Mesenchymal stem cell (in vitro differentiated cells and primary cell): ENCODE measurements around the gene THAP12.

Experiments
- DNase-seq: peaks from one replicate; pipeline ENCODE4 v3.0.0-alpha.2; 2013
- H2AFZ ChIP-seq: one replicate; pipeline ENCODE4 v1.6.1; 2013; ENCODE audit warnings: low read depth, mild to moderate bottlenecking, control low read depth, inconsistent platforms, low read length, moderate library complexity
- H2AK5ac ChIP-seq: 2 replicates; pipeline ENCODE4 v1.6.1; 2013; ENCODE audit warnings: low read length, moderate library complexity, mild to moderate bottlenecking, inconsistent platforms; ENCODE audit not compliant: severe bottlenecking
- H2BK120ac ChIP-seq: one replicate; pipeline ENCODE4 v1.6.1; 2013; ENCODE audit warnings: low read depth, mild to moderate bottlenecking, inconsistent platforms, low read length, moderate library complexity
- H2BK12ac ChIP-seq, 2 experiments: one replicate each; pipeline ENCODE4 v1.6.1; 2013; ENCODE audit warnings: inconsistent platforms in 2 of 2, low read length in 2 of 2, mild to moderate bottlenecking in 2 of 2, moderate library complexity in 2 of 2, control low read depth in 1 of 2
- H2BK15ac ChIP-seq: one replicate; pipeline ENCODE4 v1.6.1; 2013; ENCODE audit warnings: mild to moderate bottlenecking, low read depth, inconsistent platforms; ENCODE audit not compliant: poor library complexity, severe bottlenecking
- H2BK5ac ChIP-seq: 2 replicates; pipeline ENCODE4 v1.6.1; 2013; ENCODE audit warnings: low read depth, mild to moderate bottlenecking, low read length, control low read depth, inconsistent platforms; ENCODE audit not compliant: poor library complexity, severe bottlenecking
- H3K14ac ChIP-seq, 2 experiments: one replicate each; pipeline ENCODE4 v1.6.1; 2013; ENCODE audit warnings: inconsistent platforms in 2 of 2, low read length in 2 of 2, control low read depth in 1 of 2, mild to moderate bottlenecking in 1 of 2, moderate library complexity in 1 of 2
- H3K18ac ChIP-seq, 2 experiments: one replicate each; pipeline ENCODE4 v1.6.1; 2013; ENCODE audit warnings: inconsistent platforms in 2 of 2, low read length in 2 of 2, control low read depth in 1 of 2, low read depth in 1 of 2, mild to moderate bottlenecking in 1 of 2
- H3K23ac ChIP-seq, 2 experiments: one replicate each; pipeline ENCODE4 v1.6.1; 2013; ENCODE audit warnings: inconsistent platforms in 2 of 2, low read length in 2 of 2, mild to moderate bottlenecking in 2 of 2, moderate library complexity in 2 of 2, control low read depth in 1 of 2
- H3K27ac ChIP-seq: 2 replicates; pipeline ENCODE4 v1.5.1; 2013; ENCODE audit warnings: mild to moderate bottlenecking, moderate library complexity, low read length, control low read depth, inconsistent platforms; ENCODE audit not compliant: poor library complexity, severe bottlenecking
- H3K27me3 ChIP-seq, 2 experiments: 2 replicates each; pipeline versions ENCODE4 v1.6.1 to v1.7.0; 2013; ENCODE audit warnings: low read length in 2 of 2, mild to moderate bottlenecking in 2 of 2, moderate library complexity in 2 of 2, control low read depth in 1 of 2, inconsistent platforms in 1 of 2; ENCODE audit not compliant: control insufficient read depth in 1 of 2, insufficient read depth in 1 of 2
- H3K36me3 ChIP-seq, 2 experiments: 2 replicates each; pipeline versions ENCODE4 v1.6.1 to v1.7.0; 2013; ENCODE audit warnings: low read length in 2 of 2, control low read depth in 1 of 2, inconsistent platforms in 1 of 2, low read depth in 1 of 2, mild to moderate bottlenecking in 1 of 2; ENCODE audit not compliant: insufficient read depth in 2 of 2, control insufficient read depth in 1 of 2
- H3K4ac ChIP-seq, 2 experiments: one replicate each; pipeline ENCODE4 v1.6.1; 2013; ENCODE audit warnings: inconsistent platforms in 2 of 2, low read length in 2 of 2, mild to moderate bottlenecking in 2 of 2, moderate library complexity in 2 of 2, control low read depth in 1 of 2, low read depth in 1 of 2
- H3K4me1 ChIP-seq: 2 replicates; pipeline ENCODE4 v1.6.1; 2013; ENCODE audit warnings: low read depth, low read length, control low read depth; ENCODE audit not compliant: control insufficient read depth, insufficient read depth
- H3K4me2 ChIP-seq: 2 replicates; pipeline ENCODE4 v1.6.1; 2013; ENCODE audit warnings: low read length, mild to moderate bottlenecking, inconsistent platforms; ENCODE audit not compliant: poor library complexity, severe bottlenecking
- H3K4me3 ChIP-seq, 2 experiments: 2 replicates each; pipeline versions ENCODE4 v1.5.1 to v1.7.0; 2013; ENCODE audit warnings: low read length in 2 of 2, mild to moderate bottlenecking in 2 of 2, control low read depth in 1 of 2, low read depth in 1 of 2; ENCODE audit not compliant: insufficient read depth in 1 of 2
- H3K79me1 ChIP-seq: replicated peaks from 2 replicates; pipeline ENCODE4 v1.6.1; 2013; ENCODE audit warnings: mild to moderate bottlenecking, control low read depth, low read length, inconsistent platforms; ENCODE audit not compliant: poor library complexity, severe bottlenecking
- H3K9ac ChIP-seq: 2 replicates; pipeline ENCODE4 v1.7.0; 2013; ENCODE audit warnings: mild to moderate bottlenecking, low read length, moderate library complexity
- H3K9me3 ChIP-seq: 2 replicates; pipeline ENCODE4 v1.7.0; 2013; ENCODE audit warnings: mild to moderate bottlenecking, low read length; ENCODE audit not compliant: control insufficient read depth
- H4K8ac ChIP-seq: one replicate; pipeline ENCODE4 v1.6.1; 2013; ENCODE audit warnings: inconsistent platforms, mild to moderate bottlenecking, low read length, moderate library complexity
- H4K91ac ChIP-seq: one replicate; pipeline ENCODE4 v1.6.1; 2013; ENCODE audit warnings: mild to moderate bottlenecking, low read length, inconsistent platforms
- WGBS: methylation state at CpG from one replicate; pipeline ENCODE4 v1.1.7; 2013; ENCODE audit warnings: mixed read lengths; 5-methylcytosine and 5-hydroxymethylcytosine counted together

Gene THAP12

GRCh38 chr11:76348348-76348747 is 32.6 kb downstream of the THAP12 start:
- Histone ChIP-seq H3K79me1 (peaks cover 4% of the 10 kb centered on the region), H2BK5ac (no peak overlapping the region), H3K14ac (no peak overlapping the region), H3K4me2 (no peak overlapping the region), H3K9me3 (no peaks in the 10 kb centered on the region), H2BK120ac (no peak overlapping the region), H3K9ac (no peak overlapping the region), H2BK15ac (no peak overlapping the region), H3K27ac (no peak overlapping the region), H3K27me3 (no peaks in the 10 kb centered on the region), H3K4me3 (no peak overlapping the region), H3K36me3 (peaks cover 0 to 47% of the 10 kb centered on the region in 2 experiments), H3K4ac (no peak overlapping the region), H3K23ac (no peak overlapping the region), H4K91ac (no peak overlapping the region), H2AFZ (no peak overlapping the region), H3K4me1 (no peaks in the 10 kb centered on the region), H2BK12ac (no peak overlapping the region), H3K18ac (no peak overlapping the region), H2AK5ac (no peak overlapping the region), H4K8ac (no peak overlapping the region)
- 100% methylated on average over 2 of the region's 3 CpGs for WGBS
- DNase-seq = no peak

DNA sequence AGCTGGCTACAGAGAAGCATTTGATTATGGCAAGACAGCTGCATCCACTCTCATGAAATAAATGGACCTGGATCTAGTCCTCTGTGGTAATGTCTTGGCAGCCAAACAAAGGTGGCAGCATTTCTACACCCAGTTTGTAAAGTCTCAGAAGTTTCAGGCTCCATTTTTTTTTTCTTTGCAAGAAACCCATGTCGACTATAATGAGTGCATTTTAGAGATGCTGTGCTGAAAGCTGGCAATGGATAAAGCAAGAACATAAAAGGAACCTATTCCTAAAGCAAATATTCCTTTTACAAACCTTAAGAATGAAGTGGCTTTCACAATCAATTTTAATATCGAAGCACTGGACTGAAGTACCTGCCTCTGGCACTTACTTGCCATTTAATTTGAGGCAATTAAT is 33.5 kb downstream of the THAP12 start:
- peaks cover 4% of the 10 kb centered on the region for H3K79me1 ChIP-seq
- no peak overlapping the region for H3K4ac ChIP-seq
- no peak overlapping the region for H3K14ac ChIP-seq
- no peak overlapping the region for H2BK5ac ChIP-seq
- peaks cover 0 to 39% of the 10 kb centered on the region in 2 experiments for H3K36me3 ChIP-seq
- no peak for DNase-seq
- no peak overlapping the region for H2BK15ac ChIP-seq
- H2BK120ac ChIP-seq = no peak overlapping the region
- no peak overlapping the region for H4K8ac ChIP-seq
- H3K4me1 ChIP-seq = no peaks in the 10 kb centered on the region
- no peaks in the 10 kb centered on the region for H3K27me3 ChIP-seq
- H3K23ac ChIP-seq = no peak overlapping the region
- H3K4me2 ChIP-seq = no peak overlapping the region
- no peak overlapping the region for H3K4me3 ChIP-seq
- H2BK12ac ChIP-seq = no peak overlapping the region
- H3K9ac ChIP-seq = no peak overlapping the region
- no peak overlapping the region for H3K18ac ChIP-seq
- WGBS = 100% methylated on average over 1 of the region's 2 CpGs
- no peak overlapping the region for H3K27ac ChIP-seq
- no peak overlapping the region for H2AK5ac ChIP-seq
- no peak overlapping the region for H4K91ac ChIP-seq
- no peak overlapping the region for H2AFZ ChIP-seq
- no peaks in the 10 kb centered on the region for H3K9me3 ChIP-seq

- H3K9ac ChIP-seq = peak overlapping the region; percentile 59
- no peak overlapping the region for H3K4ac ChIP-seq
- no peaks in the 10 kb centered on the region for H3K4me1 ChIP-seq
Observed at GRCh38 chr11:76339221-76339620, 41.7 kb downstream of the THAP12 start.

DNA sequence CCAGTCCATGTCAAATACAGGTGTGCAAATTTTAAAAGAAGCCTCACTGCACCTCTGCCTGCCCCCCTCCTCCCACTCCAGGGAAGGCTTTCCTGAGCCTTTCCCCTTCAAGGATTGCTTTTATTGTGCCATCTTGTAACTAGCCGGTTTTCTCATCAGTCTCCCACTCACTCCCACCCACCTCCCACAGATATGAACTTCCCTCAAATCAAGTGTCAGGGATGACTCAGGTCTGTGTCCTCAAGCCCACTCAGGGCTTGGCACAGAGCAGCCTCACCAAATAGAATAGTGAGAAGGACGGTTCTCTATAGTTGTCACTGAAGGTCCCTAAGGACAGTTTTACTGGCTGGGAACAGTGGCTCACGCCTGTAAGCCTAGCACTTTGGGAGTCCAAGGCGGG is 43.0 kb downstream of the THAP12 start:
- no peak overlapping the region for H3K18ac ChIP-seq
- no peaks in the 10 kb centered on the region for H3K79me1 ChIP-seq
- no peak overlapping the region for H2AFZ ChIP-seq
- H3K36me3 ChIP-seq = no peaks in the 10 kb centered on the region
- H3K27ac ChIP-seq = no peak overlapping the region
- no peak overlapping the region for H4K91ac ChIP-seq
- H3K9me3 ChIP-seq = peaks cover 11% of the 10 kb centered on the region
- no peak overlapping the region for H2BK12ac ChIP-seq
- H2BK15ac ChIP-seq = no peak overlapping the region
- no peak overlapping the region for H4K8ac ChIP-seq
- no peak overlapping the region for H3K4me2 ChIP-seq
- no peak overlapping the region for H2BK5ac ChIP-seq
- H3K4me1 ChIP-seq = no peaks in the 10 kb centered on the region
- H3K23ac ChIP-seq = no peak overlapping the region
- no peak overlapping the region for H3K9ac ChIP-seq
- H2AK5ac ChIP-seq = no peak overlapping the region
- no peak overlapping the region for H3K14ac ChIP-seq
- H3K27me3 ChIP-seq = no peaks in the 10 kb centered on the region
- DNase-seq = no peak
- H3K4me3 ChIP-seq = no peak overlapping the region
- no peak overlapping the region for H3K4ac ChIP-seq
- H2BK120ac ChIP-seq = no peak overlapping the region
- 82% methylated on average over 4 of the region's 4 CpGs for WGBS

More at GRCh38 chr11:76339221-76339620, 41.7 kb downstream of the THAP12 start:
- H3K14ac ChIP-seq = no peak overlapping the region
- H4K91ac ChIP-seq = no peak overlapping the region
- H2AK5ac ChIP-seq = no peak overlapping the region
- no peak overlapping the region for H2BK5ac ChIP-seq
- peaks cover 11% of the 10 kb centered on the region for H3K9me3 ChIP-seq
- H2BK12ac ChIP-seq = no peak overlapping the region
- H3K18ac ChIP-seq = no peak overlapping the region
- no peak overlapping the region for H3K23ac ChIP-seq
- no peaks in the 10 kb centered on the region for H3K79me1 ChIP-seq
- H4K8ac ChIP-seq = no peak overlapping the region
- H2BK15ac ChIP-seq = no peak overlapping the region
- H2AFZ ChIP-seq = no peak overlapping the region
- H2BK120ac ChIP-seq = no peak overlapping the region
- no peak overlapping the region for H3K27ac ChIP-seq
- DNase-seq = peak; percentile 78
- H3K27me3 ChIP-seq = no peaks in the 10 kb centered on the region
- H3K4me2 ChIP-seq = no peak overlapping the region
- WGBS = 2% methylated on average over 5 of the region's 6 CpGs
- H3K36me3 ChIP-seq = no peaks in the 10 kb centered on the region
- no peak overlapping the region for H3K4me3 ChIP-seq
